IMR-90 (cell line): ENCODE measurements around the gene TPO.

ENCODE experiments used
- BHLHE40 ChIP-seq: fragments of 150-350 bp; IDR thresholded peaks from 2 replicates; pipeline ENCODE4 v1.6.1; 2016; ENCODE audit warnings: mild to moderate bottlenecking, low read depth, low read length
- CEBPB ChIP-seq: IDR thresholded peaks from 2 replicates; pipeline ENCODE4 v1.6.1; 2012; ENCODE audit warnings: low read depth, low read length, improper control_type of control experiment
- CTCF ChIP-seq: conservative IDR thresholded peaks from 2 replicates; pipeline ENCODE4 v1.5.1; 2012; ENCODE audit warnings: mild to moderate bottlenecking, low read depth, low read length, improper control_type of control experiment
- ELK1 ChIP-seq: fragments of 150-350 bp; IDR thresholded peaks from 2 replicates; pipeline ENCODE4 v1.6.1; 2016; ENCODE audit warnings: low read depth, mild to moderate bottlenecking, low read length, moderate library complexity, borderline replicate concordance
- FOS ChIP-seq: fragments of 150-350 bp; IDR thresholded peaks from 2 replicates; pipeline ENCODE4 v1.6.1; 2016; ENCODE audit warnings: low read depth, low read length
- MAFK ChIP-seq: IDR thresholded peaks from 2 replicates; pipeline ENCODE4 v1.6.1; 2012; ENCODE audit warnings: low read depth, low read length, improper control_type of control experiment
- MAZ ChIP-seq: IDR thresholded peaks from 2 replicates; pipeline ENCODE4 v1.6.1; 2012; ENCODE audit warnings: low read depth, mild to moderate bottlenecking, low read length, improper control_type of control experiment, moderate library complexity, borderline replicate concordance
- NFE2L2 ChIP-seq: fragments of 150-350 bp; IDR thresholded peaks from 2 replicates; pipeline ENCODE4 v1.6.1; 2016; ENCODE audit warnings: low read depth, mild to moderate bottlenecking, low read length
- POLR2A ChIP-seq: IDR thresholded peaks from 2 replicates; pipeline ENCODE4 v1.6.1; 2012; ENCODE audit warnings: mild to moderate bottlenecking, low read depth, low read length
- RAD21 ChIP-seq: IDR thresholded peaks from 2 replicates; pipeline ENCODE4 v1.6.1; 2012; ENCODE audit warnings: low read length, improper control_type of control experiment
- RCOR1 ChIP-seq: IDR thresholded peaks from 2 replicates; pipeline ENCODE4 v1.6.1; 2012; ENCODE audit warnings: mild to moderate bottlenecking, low read length, improper control_type of control experiment; ENCODE audit not compliant: insufficient replicate concordance
- RFX5 ChIP-seq: IDR thresholded peaks from 2 replicates; pipeline ENCODE4 v1.8.0; 2012; ENCODE audit warnings: low read depth, mild to moderate bottlenecking, low read length, moderate library complexity
- SMC3 ChIP-seq: fragments of 150-350 bp; IDR thresholded peaks from 2 replicates; pipeline ENCODE4 v1.6.1; 2016; ENCODE audit warnings: low read depth, mild to moderate bottlenecking, antibody characterized with exemption, low read length, moderate library complexity
- USF2 ChIP-seq: fragments of 150-350 bp; IDR thresholded peaks from 2 replicates; pipeline ENCODE4 v1.6.1; 2017; ENCODE audit warnings: mild to moderate bottlenecking, antibody characterized with exemption, low read length, low read depth

- no peak for TF ChIP-seq CTCF
- no peak for TF ChIP-seq CEBPB
- TF ChIP-seq MAFK = no peak
- no peak for TF ChIP-seq FOS
- no peak for TF ChIP-seq POLR2A
- TF ChIP-seq RAD21 = no peak
- no peak for TF ChIP-seq NFE2L2
- TF ChIP-seq SMC3 = no peak
- no peak for TF ChIP-seq MAZ
- TF ChIP-seq RFX5 = no peak
- no peak for TF ChIP-seq USF2
- no peak for TF ChIP-seq BHLHE40
- no peak for TF ChIP-seq RCOR1
- no peak for TF ChIP-seq ELK1
These were observed 34.7 kb downstream of the TPO start for GRCh38 chr2:1448009-1448408.
